Measurements from ENCODE around the gene MTA1.

The MTA1 gene

DNA sequence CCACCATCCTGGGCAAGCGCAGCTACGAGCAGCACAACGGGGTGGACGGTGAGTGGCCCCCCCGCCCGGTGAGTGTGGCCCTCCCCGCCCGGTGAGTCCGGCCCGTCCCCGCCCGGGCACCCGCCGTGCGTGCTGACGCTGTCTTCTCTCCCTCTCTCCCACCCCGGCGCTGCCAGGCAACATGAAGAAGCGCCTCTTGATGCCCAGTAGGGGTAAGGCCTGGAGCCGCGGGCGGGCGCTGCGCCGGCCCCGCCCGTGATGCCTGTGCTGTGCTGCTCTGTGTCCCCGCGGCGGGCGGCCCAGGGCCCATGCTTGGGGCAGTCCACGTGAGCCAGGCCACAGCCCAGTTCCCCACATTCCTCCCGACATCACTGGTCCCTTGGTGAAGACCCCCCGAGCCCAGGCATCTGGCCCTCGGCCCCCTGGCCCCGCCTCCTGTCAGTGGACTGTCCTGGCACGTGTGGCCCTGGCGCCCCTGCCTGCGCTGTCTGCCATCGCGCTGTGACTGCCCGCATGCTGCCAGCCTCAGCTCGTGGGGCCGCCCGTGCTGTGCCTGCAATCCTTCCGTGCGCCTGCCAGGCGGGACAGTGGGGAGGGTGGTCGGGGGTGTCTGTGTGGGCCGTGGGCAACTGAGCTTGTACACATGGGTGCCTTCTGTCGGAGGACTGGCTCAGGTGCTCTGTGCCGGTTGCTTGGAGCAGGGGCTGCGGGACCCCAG lies 47.1 kb downstream of the MTA1 start:
- no peaks in the 10 kb centered on the region for H3K9me3 ChIP-seq (ENCODE audit: control insufficient read depth, insufficient read depth, low read length)
- H4K20me1 ChIP-seq (ENCODE audit: control insufficient read depth, insufficient read depth, low read depth, low read length), result no peaks in the 10 kb centered on the region
- H3K36me3 ChIP-seq (ENCODE audit: control insufficient read depth, low read length), result peaks cover 40% of the 10 kb centered on the region; the same call in 1 of the 2 replicates
- H3K27me3 ChIP-seq (ENCODE audit: control insufficient read depth, low read length), result no peaks in the 10 kb centered on the region
- H3K27ac ChIP-seq (ENCODE audit: low read depth, low read length), result no peak overlapping the region
- TF ChIP-seq, protein P1, sequence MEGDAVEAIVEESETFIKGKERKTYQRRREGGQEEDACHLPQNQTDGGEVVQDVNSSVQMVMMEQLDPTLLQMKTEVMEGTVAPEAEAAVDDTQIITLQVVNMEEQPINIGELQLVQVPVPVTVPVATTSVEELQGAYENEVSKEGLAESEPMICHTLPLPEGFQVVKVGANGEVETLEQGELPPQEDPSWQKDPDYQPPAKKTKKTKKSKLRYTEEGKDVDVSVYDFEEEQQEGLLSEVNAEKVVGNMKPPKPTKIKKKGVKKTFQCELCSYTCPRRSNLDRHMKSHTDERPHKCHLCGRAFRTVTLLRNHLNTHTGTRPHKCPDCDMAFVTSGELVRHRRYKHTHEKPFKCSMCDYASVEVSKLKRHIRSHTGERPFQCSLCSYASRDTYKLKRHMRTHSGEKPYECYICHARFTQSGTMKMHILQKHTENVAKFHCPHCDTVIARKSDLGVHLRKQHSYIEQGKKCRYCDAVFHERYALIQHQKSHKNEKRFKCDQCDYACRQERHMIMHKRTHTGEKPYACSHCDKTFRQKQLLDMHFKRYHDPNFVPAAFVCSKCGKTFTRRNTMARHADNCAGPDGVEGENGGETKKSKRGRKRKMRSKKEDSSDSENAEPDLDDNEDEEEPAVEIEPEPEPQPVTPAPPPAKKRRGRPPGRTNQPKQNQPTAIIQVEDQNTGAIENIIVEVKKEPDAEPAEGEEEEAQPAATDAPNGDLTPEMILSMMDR (IDR thresholded peaks at IDR 0.05; ENCODE audit: low read depth, low read length, poor library complexity, severe bottlenecking), result no peak
- no peaks in the 10 kb centered on the region for H3K79me2 ChIP-seq (ENCODE audit: control insufficient read depth, low read length)
- no peak overlapping the region for H3K4me3 ChIP-seq (ENCODE audit: low read length)
- no peak overlapping the region for H3K4me2 ChIP-seq (ENCODE audit: low read length)
- H3K4me1 ChIP-seq (ENCODE audit: control insufficient read depth, low read length), result peaks cover 8% of the 10 kb centered on the region
- peaks cover 6% of the 10 kb centered on the region; the same call in 1 of the 2 replicates for H3F3A ChIP-seq (ENCODE audit: control insufficient read depth, insufficient read depth)
- H3K9me2 ChIP-seq (replicated peaks; ENCODE audit: control insufficient read depth, low read length), result no peaks in the 10 kb centered on the region

DNA sequence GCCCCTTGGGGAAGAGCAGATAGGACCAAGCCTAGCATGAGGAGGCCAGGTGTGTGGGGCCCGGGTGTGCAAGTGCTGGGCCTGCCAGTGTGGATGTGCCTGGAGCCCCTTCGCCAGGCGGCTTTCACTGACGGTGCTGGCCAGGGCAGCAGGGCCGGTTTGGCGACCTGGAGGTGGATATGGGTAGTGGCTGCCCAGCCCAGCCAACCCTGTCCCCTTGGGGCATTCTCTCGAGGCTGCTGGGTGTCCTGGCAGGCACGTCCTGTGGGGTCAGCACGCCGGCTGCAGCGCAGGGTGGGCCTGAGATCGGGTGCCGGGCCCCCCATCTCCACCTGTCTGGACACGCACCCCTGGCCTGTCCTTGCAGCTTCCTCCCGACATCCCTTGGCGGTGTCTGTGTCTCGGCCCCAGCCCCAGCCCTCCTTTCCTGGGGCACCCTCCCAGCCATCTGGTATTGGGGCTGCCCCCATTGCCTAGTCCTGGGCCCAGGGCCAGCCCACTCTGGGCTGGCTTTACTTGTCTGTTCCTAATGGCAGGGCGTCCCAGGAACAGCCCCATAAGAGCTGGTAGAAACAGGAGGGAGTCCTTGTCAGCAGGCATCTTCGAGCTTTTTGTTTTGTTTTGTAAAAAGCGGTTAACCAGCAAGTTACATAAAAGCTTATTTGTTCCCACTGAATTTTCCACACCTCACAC lies 47.8 kb downstream of the MTA1 start:
- no peaks in the 10 kb centered on the region for H3K9me2 ChIP-seq (replicated peaks; ENCODE audit: control insufficient read depth, low read length)
- H3K79me2 ChIP-seq (ENCODE audit: control insufficient read depth, low read length), result no peaks in the 10 kb centered on the region
- no peaks in the 10 kb centered on the region for H3K9me3 ChIP-seq (ENCODE audit: control insufficient read depth, insufficient read depth, low read length)
- H3K27me3 ChIP-seq (ENCODE audit: control insufficient read depth, low read length), result no peaks in the 10 kb centered on the region
- peaks cover 8% of the 10 kb centered on the region for H3K4me1 ChIP-seq (ENCODE audit: control insufficient read depth, low read length)
- H3K36me3 ChIP-seq (ENCODE audit: control insufficient read depth, low read length), result peaks cover 38% of the 10 kb centered on the region; the same call in 1 of the 2 replicates
- H3K4me3 ChIP-seq (ENCODE audit: low read length), result no peak overlapping the region
- no peak for TF ChIP-seq EZH2phosphoT487 (IDR thresholded peaks at IDR 0.05; ENCODE audit: borderline replicate concordance, low read length)
- TF ChIP-seq, protein P1 (IDR thresholded peaks at IDR 0.05; ENCODE audit: low read depth, low read length, poor library complexity, severe bottlenecking), result no peak
- no peak overlapping the region for H3K4me2 ChIP-seq (ENCODE audit: low read length)
- H3F3A ChIP-seq (ENCODE audit: control insufficient read depth, insufficient read depth), result peaks cover 6% of the 10 kb centered on the region; the same call in 1 of the 2 replicates
- H3K27ac ChIP-seq (ENCODE audit: low read depth, low read length), result no peak overlapping the region
- no peaks in the 10 kb centered on the region for H4K20me1 ChIP-seq (ENCODE audit: control insufficient read depth, insufficient read depth, low read depth, low read length)

DNA sequence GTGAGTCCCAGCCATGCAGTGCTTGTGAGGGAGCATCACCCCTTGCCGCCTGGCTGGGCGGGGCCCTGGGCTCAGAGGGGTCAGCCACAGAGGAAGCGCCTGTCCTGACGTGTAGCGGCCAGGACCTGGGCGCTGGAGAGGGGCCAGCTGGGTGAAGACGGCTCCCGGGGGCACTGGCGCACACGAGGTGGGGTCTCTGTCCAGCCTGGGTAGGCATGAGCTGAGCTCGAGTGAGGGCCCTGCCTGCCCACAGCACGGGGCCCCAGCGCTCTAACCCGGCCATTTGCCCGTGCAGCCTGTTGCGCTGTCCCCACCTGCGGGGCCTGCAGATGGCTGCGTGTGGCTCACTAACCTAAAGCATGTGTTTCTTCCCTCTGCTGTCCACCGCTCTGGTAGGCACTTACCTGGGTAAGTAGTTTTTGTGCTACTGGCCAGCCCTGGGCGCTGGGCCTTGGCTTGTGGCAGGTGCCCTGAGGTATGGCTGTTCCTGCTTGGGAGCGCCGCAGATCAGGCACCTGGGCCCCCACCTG lies 48.4 kb downstream of the MTA1 start:
- TF ChIP-seq EZH2phosphoT487 (IDR thresholded peaks at IDR 0.05; ENCODE audit: borderline replicate concordance, low read length), result no peak
- TF ChIP-seq, protein P1 (IDR thresholded peaks at IDR 0.05; ENCODE audit: low read depth, low read length, poor library complexity, severe bottlenecking), result no peak
- H3F3A ChIP-seq (ENCODE audit: control insufficient read depth, insufficient read depth), result peaks cover 6% of the 10 kb centered on the region; the same call in 1 of the 2 replicates
- H4K20me1 ChIP-seq (ENCODE audit: control insufficient read depth, insufficient read depth, low read depth, low read length), result no peaks in the 10 kb centered on the region

More for the DNA sequence above, 48.4 kb downstream of the MTA1 start:
- no peak overlapping the region for H3K4me2 ChIP-seq (ENCODE audit: low read length)
- H3K9me2 ChIP-seq (replicated peaks; ENCODE audit: control insufficient read depth, low read length), result no peaks in the 10 kb centered on the region
- H3K27me3 ChIP-seq (ENCODE audit: control insufficient read depth, low read length), result no peaks in the 10 kb centered on the region
- H3K36me3 ChIP-seq (ENCODE audit: control insufficient read depth, low read length), result peaks cover 36% of the 10 kb centered on the region; the same call in 1 of the 2 replicates
- no peaks in the 10 kb centered on the region for H3K9me3 ChIP-seq (ENCODE audit: control insufficient read depth, insufficient read depth, low read length)
- H3K4me3 ChIP-seq (ENCODE audit: low read length), result no peak overlapping the region
- H3K79me2 ChIP-seq (ENCODE audit: control insufficient read depth, low read length), result no peaks in the 10 kb centered on the region
- H3K27ac ChIP-seq (ENCODE audit: low read depth, low read length), result no peak overlapping the region
- peaks cover 8% of the 10 kb centered on the region for H3K4me1 ChIP-seq (ENCODE audit: control insufficient read depth, low read length)
